NT2/D1 (cell line): ENCODE data around the gene NDUFB11.

ENCODE experiments used
- SUZ12 ChIP-seq: IDR thresholded peaks from 2 replicates; pipeline ENCODE4 v1.6.1; 2011; ENCODE audit not compliant: insufficient read length, insufficient read depth; ENCODE audit errors: extremely low read depth
- YY1 ChIP-seq: IDR thresholded peaks from 2 replicates; pipeline ENCODE4 v1.6.1; 2011; ENCODE audit not compliant: insufficient read length, insufficient read depth
- ZNF274 ChIP-seq: IDR thresholded peaks from 2 replicates; pipeline ENCODE4 v1.6.1; 2011; ENCODE audit warnings: mild to moderate bottlenecking, low read depth, low read length

GRCh38 chrX:47176101-47176740 lies 31.7 kb upstream of the NDUFB11 start:
- TF ChIP-seq ZNF274 (no peak), YY1 (no peak), SUZ12 (no peak)
